GM23248 (cell line): ENCODE data around the gene ANKH. TPM values are rescaled to one million over a fixed set of nuclear protein-coding genes. Genes with fewer than 3 reads are reported as not detected.

ENCODE experiments used
- DNase-seq: peaks from one replicate; pipeline ENCODE4 v3.0.0-alpha.2; 2015
- H2AFZ ChIP-seq: fragments of 200-600 bp; sonication (generic); 2 replicates; pipeline ENCODE4 v1.6.1; 2016; ENCODE audit warnings: antibody characterized with exemption
- H3F3A ChIP-seq: fragments of 200-600 bp; sonication (generic); 2 replicates; pipeline ENCODE4 v1.6.1; 2016; ENCODE audit warnings: mild to moderate bottlenecking, antibody characterized with exemption, mixed run types; ENCODE audit not compliant: insufficient read depth
- H3K27ac ChIP-seq: fragments of 200-600 bp; sonication (generic); 2 replicates; pipeline ENCODE4 v1.5.1; 2016; ENCODE audit warnings: mild to moderate bottlenecking
- H3K27me3 ChIP-seq: fragments of 200-600 bp; sonication (generic); replicated peaks from 2 replicates; pipeline ENCODE4 v1.6.1; 2016; ENCODE audit warnings: mild to moderate bottlenecking; ENCODE audit not compliant: insufficient read depth
- H3K36me3 ChIP-seq: fragments of 200-600 bp; sonication (generic); 2 replicates; pipeline ENCODE4 v1.6.1; 2016; ENCODE audit warnings: low read depth, mild to moderate bottlenecking
- H3K4me1 ChIP-seq: fragments of 200-600 bp; sonication (generic); 2 replicates; pipeline ENCODE4 v1.6.1; 2016; ENCODE audit warnings: mild to moderate bottlenecking; ENCODE audit not compliant: insufficient read depth
- H3K4me2 ChIP-seq: fragments of 200-600 bp; sonication (generic); one replicate; pipeline ENCODE4 v1.6.1; 2016; ENCODE audit warnings: mild to moderate bottlenecking; ENCODE audit not compliant: unreplicated experiment
- H3K4me3 ChIP-seq: fragments of 200-600 bp; sonication (generic); 2 replicates; pipeline ENCODE4 v1.5.1; 2016; ENCODE audit warnings: mild to moderate bottlenecking
- H3K79me2 ChIP-seq: fragments of 200-600 bp; sonication (generic); 2 replicates; pipeline ENCODE4 v1.6.1; 2016; ENCODE audit warnings: mild to moderate bottlenecking; ENCODE audit not compliant: insufficient read depth
- H3K9ac ChIP-seq: fragments of 200-600 bp; sonication (generic); 2 replicates; pipeline ENCODE4 v1.6.1; 2016; ENCODE audit warnings: mild to moderate bottlenecking
- H3K9me2 ChIP-seq: fragments of 200-600 bp; sonication (generic); 2 replicates; pipeline ENCODE4 v1.6.1; 2016; ENCODE audit warnings: mixed run types, mild to moderate bottlenecking, moderate library complexity; ENCODE audit not compliant: insufficient read depth
- H3K9me3 ChIP-seq: fragments of 200-600 bp; sonication (generic); one replicate; pipeline ENCODE4 v1.6.1; 2017; ENCODE audit warnings: low read depth
- H4K20me1 ChIP-seq: fragments of 200-600 bp; sonication (generic); 2 replicates; pipeline ENCODE4 v1.6.0; 2016; ENCODE audit not compliant: insufficient read depth
- EZH2 ChIP-seq: fragments of 200-600 bp; sonication (generic); IDR thresholded peaks from 2 replicates; pipeline ENCODE4 v1.6.1; 2018; ENCODE audit warnings: antibody characterized with exemption, mild to moderate bottlenecking; ENCODE audit not compliant: insufficient read depth, poor library complexity, severe bottlenecking
- EZH2phosphoT487 ChIP-seq: fragments of 200-600 bp; sonication (generic); IDR thresholded peaks from 2 replicates; pipeline ENCODE4 v1.6.1; 2018; ENCODE audit warnings: antibody characterized with exemption, moderate library complexity, mild to moderate bottlenecking, low read depth; ENCODE audit not compliant: insufficient read depth
- WGBS, 2 experiments: methylation state at CpG; one replicate each; pipeline ENCODE4 v1.1.6; 2015 to 2017; ENCODE audit warnings: low lambda C conversion rate in 2 of 2, low coverage in 1 of 2; ENCODE audit errors: missing lambda C conversion rate in 2 of 2; 5-methylcytosine and 5-hydroxymethylcytosine counted together
- in situ Hi-C: fragments of 300-500 bp; cut with MboI; formaldehyde crosslinking; loops from 2 replicates; pipeline ENCODE4 v1.15.0; 2020
- polyA plus RNA-seq: library from polyadenylated mRNA; unstranded; fragments of >200 nt; fragmentation: Nextera tagmentation; extraction: Ambion mirVana; gene quantifications from 2 replicates; pipeline ENCODE4 v1.2.1, GENCODE V29; 2016
- total RNA-seq: library from RNA; depleted of rRNA; stranded (reverse); fragments of >200 nt; shearing (Covaris generic); gene quantifications from 2 replicates; pipeline ENCODE4 v1.2.3, GENCODE V29; 2014

The ANKH gene
- total and polyA plus RNA-seq, 2 experiments from 2014 or later: 45.9 to 47.6 TPM

GRCh38 chr5:14734396-14734795, 137.2 kb downstream of the ANKH start:
- H3K9me3 ChIP-seq: no peaks in the 10 kb centered on the region
- H3K79me2 ChIP-seq: no peaks in the 10 kb centered on the region
- no peak overlapping the region for H3K9ac ChIP-seq
- no peak overlapping the region for H3K4me2 ChIP-seq
- H3K27ac ChIP-seq: no peak overlapping the region
- TF ChIP-seq EZH2phosphoT487 (no peak), EZH2 (no peak)
- no peak for DNase-seq
- no peaks in the 10 kb centered on the region; the same call in 1 of the 2 replicates for H3K36me3 ChIP-seq
- 82 to 86% methylated on average over 13 of the region's 13 CpGs for WGBS, 2 experiments
- no peak overlapping the region for H3K4me3 ChIP-seq
- H3K27me3 ChIP-seq: no peaks in the 10 kb centered on the region
- no peaks in the 10 kb centered on the region for H3K9me2 ChIP-seq
- H2AFZ ChIP-seq: no peak overlapping the region
- peaks cover 6% of the 10 kb centered on the region; the same call in 1 of the 2 replicates for H3F3A ChIP-seq
- peaks cover 6% of the 10 kb centered on the region for H3K4me1 ChIP-seq
- in situ Hi-C loops: no loop called here
- no peaks in the 10 kb centered on the region for H4K20me1 ChIP-seq

- H4K20me1 ChIP-seq: no peaks in the 10 kb centered on the region
- no peaks in the 10 kb centered on the region for H3K27me3 ChIP-seq
- TF ChIP-seq EZH2phosphoT487: no peak
- TF ChIP-seq EZH2: no peak
- H3K9me2 ChIP-seq: no peaks in the 10 kb centered on the region
- no peak overlapping the region for H3K4me2 ChIP-seq
- 0 out of 2 replicates have a peak, but pooled peaks cover 1% of the 10 kb centered on the region for H3F3A ChIP-seq
- WGBS, 2 experiments: 94% methylated on average over 16 of the region's 16 CpGs
- no peaks in the 10 kb centered on the region; the same call in 1 of the 2 replicates for H3K36me3 ChIP-seq
- no peaks in the 10 kb centered on the region for H3K79me2 ChIP-seq
- H3K4me1 ChIP-seq: no peaks in the 10 kb centered on the region; the same call in 1 of the 2 replicates
- in situ Hi-C loops: no loop called here
- H3K27ac ChIP-seq: no peak overlapping the region
- no peak overlapping the region for H3K4me3 ChIP-seq
- no peaks in the 10 kb centered on the region for H3K9me3 ChIP-seq
- no peak overlapping the region for H3K9ac ChIP-seq
- no peak for DNase-seq
- no peak overlapping the region for H2AFZ ChIP-seq
Observed at GRCh38 chr5:14733661-14734060, 137.9 kb downstream of the ANKH start.

- Histone ChIP-seq H3K4me3 (no peak overlapping the region), H3F3A (peaks cover under 1% of the 10 kb centered on the region; the same call in 1 of the 2 replicates), H3K27ac (no peak overlapping the region), H3K9me2 (no peaks in the 10 kb centered on the region), H3K9ac (no peak overlapping the region), H4K20me1 (no peaks in the 10 kb centered on the region), H3K27me3 (no peaks in the 10 kb centered on the region), H3K4me1 (peaks cover under 1% of the 10 kb centered on the region; the same call in 1 of the 2 replicates), H2AFZ (no peak overlapping the region), H3K4me2 (no peak overlapping the region), H3K79me2 (no peaks in the 10 kb centered on the region), H3K9me3 (no peaks in the 10 kb centered on the region), H3K36me3 (no peaks in the 10 kb centered on the region; the same call in 1 of the 2 replicates)
- in situ Hi-C loops: no loop called here
- TF ChIP-seq EZH2 (no peak), EZH2phosphoT487 (no peak)
- WGBS, 2 experiments: 93 to 95% methylated on average over 6 of the region's 6 CpGs
- no peak for DNase-seq
Observed at GRCh38 chr5:14732991-14733390, 138.6 kb downstream of the ANKH start.

GRCh38 chr5:14730881-14731280, 140.7 kb downstream of the ANKH start:
- Histone ChIP-seq H3K4me2 (no peak overlapping the region), H3K36me3 (no peaks in the 10 kb centered on the region; the same call in 1 of the 2 replicates), H3K4me1 (peaks cover 14% of the 10 kb centered on the region), H3K27me3 (no peaks in the 10 kb centered on the region), H3F3A (peaks cover 6% of the 10 kb centered on the region; the same call in 1 of the 2 replicates), H4K20me1 (no peaks in the 10 kb centered on the region), H3K9ac (no peak overlapping the region), H3K27ac (no peak overlapping the region), H3K9me2 (no peaks in the 10 kb centered on the region), H3K4me3 (no peak overlapping the region), H3K9me3 (no peaks in the 10 kb centered on the region), H3K79me2 (no peaks in the 10 kb centered on the region), H2AFZ (no peak overlapping the region)
- WGBS, 2 experiments: 92 to 93% methylated on average over 15 of the region's 15 CpGs
- TF ChIP-seq EZH2: no peak
- TF ChIP-seq EZH2phosphoT487: no peak
- DNase-seq: no peak
- in situ Hi-C loops: no loop called here

GRCh38 chr5:14730466-14730865, 141.1 kb downstream of the ANKH start:
- H4K20me1 ChIP-seq: no peaks in the 10 kb centered on the region
- H3K4me3 ChIP-seq: no peak overlapping the region
- TF ChIP-seq EZH2: no peak
- TF ChIP-seq EZH2phosphoT487: no peak
- WGBS, 2 experiments: 86 to 87% methylated on average over 13 of the region's 13 CpGs
- H2AFZ ChIP-seq: no peak overlapping the region
- H3K9ac ChIP-seq: no peak overlapping the region
- H3K4me1 ChIP-seq: peaks cover 14% of the 10 kb centered on the region
- H3K9me2 ChIP-seq: no peaks in the 10 kb centered on the region
- H3K36me3 ChIP-seq: no peaks in the 10 kb centered on the region; the same call in 1 of the 2 replicates
- H3K9me3 ChIP-seq: no peaks in the 10 kb centered on the region
- no peak overlapping the region for H3K4me2 ChIP-seq
- no peak for DNase-seq
- no peaks in the 10 kb centered on the region for H3K27me3 ChIP-seq
- in situ Hi-C loops: no loop called here
- no peaks in the 10 kb centered on the region for H3K79me2 ChIP-seq
- H3F3A ChIP-seq: peaks cover 6% of the 10 kb centered on the region; the same call in 1 of the 2 replicates
- H3K27ac ChIP-seq: no peak overlapping the region
